ENCODE measurements around the gene MAP3K8. TPM values are rescaled to one million over a fixed set of nuclear protein-coding genes. Genes with fewer than 3 reads are reported as not detected.

Gene MAP3K8
- total and polyA plus RNA-seq, 2 of the 8 experiments (the other 6 are each of a cell fraction or from before 2014, with no cell fraction given) = 5.6 to 6.0 TPM

DNA sequence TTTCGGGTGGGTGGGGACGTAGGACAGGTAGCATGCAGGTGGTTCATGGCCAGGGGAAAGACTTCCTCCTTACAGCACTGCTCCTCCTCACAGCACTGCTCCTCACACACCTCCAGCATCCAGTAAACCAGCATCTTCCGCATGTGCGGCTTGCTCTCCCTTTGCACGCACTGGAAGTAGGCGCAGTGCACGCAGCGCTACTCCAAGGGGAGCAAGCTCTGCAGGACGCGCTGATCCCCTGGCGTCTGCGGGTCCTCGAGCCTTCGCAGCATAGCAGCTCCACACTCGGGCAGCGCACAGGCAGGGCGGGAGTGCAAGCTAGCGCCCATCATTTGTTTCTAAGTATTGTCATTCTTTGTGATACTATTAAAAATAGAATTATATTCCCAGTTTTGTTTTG lies 30.5 kb upstream of the MAP3K8 start:
- no peaks in the 10 kb centered on the region for H3K79me2 ChIP-seq (ENCODE audit: control insufficient read depth in 1 of 2, insufficient read depth in 2 of 2, low read length in 2 of 2)
- no peaks in the 10 kb centered on the region; a peak in 1 of 7 replicates for H3K4me1 ChIP-seq (replicated peaks in 1 of 4; ENCODE audit: control insufficient read depth in 3 of 4, insufficient read depth in 4 of 4, low read length in 3 of 4)
- no peak overlapping the region for H3K56ac ChIP-seq (replicated peaks; ENCODE audit: insufficient read length, low read depth, low read length)
- H3K27ac ChIP-seq (ENCODE audit: low read depth, low read length) = no peak overlapping the region
- H3K18ac ChIP-seq (ENCODE audit: extremely low read depth, low read length) = no peak overlapping the region
- 0 out of 4 replicates have a peak, but pooled peaks cover 2 to 5% of the 10 kb centered on the region in 2 experiments for H3K9me3 ChIP-seq (ENCODE audit: insufficient read depth in 2 of 2, low read depth in 1 of 2, low read length in 1 of 2)
- TF ChIP-seq, protein P1, sequence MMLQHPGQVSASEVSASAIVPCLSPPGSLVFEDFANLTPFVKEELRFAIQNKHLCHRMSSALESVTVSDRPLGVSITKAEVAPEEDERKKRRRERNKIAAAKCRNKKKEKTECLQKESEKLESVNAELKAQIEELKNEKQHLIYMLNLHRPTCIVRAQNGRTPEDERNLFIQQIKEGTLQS (IDR thresholded peaks at IDR 0.05; ENCODE audit: insufficient read depth, low read depth, low read length) = no peak
- no peak for TF ChIP-seq SIRT6 (IDR thresholded peaks at IDR 0.05; ENCODE audit: low read length)
- no peak for TF ChIP-seq CBX8 (IDR thresholded peaks at IDR 0.05; ENCODE audit: borderline replicate concordance, low read depth, low read length)
- H3K4me2 ChIP-seq (ENCODE audit: insufficient read depth in 1 of 2, low read depth in 2 of 2, low read length in 2 of 2) = no peak overlapping the region
- no peak overlapping the region for H2AK5ac ChIP-seq (ENCODE audit: low read depth, low read length)
- H3K27me3 ChIP-seq (replicated peaks in 1 of 4; ENCODE audit: control insufficient read depth in 3 of 4, extremely low read depth in 1 of 4, insufficient read depth in 3 of 4, low read length in 3 of 4) = no peaks in the 10 kb centered on the region
- H3K14ac ChIP-seq (ENCODE audit: insufficient read length) = no peak overlapping the region
- H3K36me3 ChIP-seq (ENCODE audit: control insufficient read depth in 2 of 4, insufficient read depth in 4 of 4, low read length in 3 of 4) = no peaks in the 10 kb centered on the region
- H3K9ac ChIP-seq (replicated peaks in 1 of 4; ENCODE audit: extremely low read depth in 1 of 4, low read depth in 3 of 4, low read length in 3 of 4) = no peak overlapping the region
- H3K4me3 ChIP-seq (ENCODE audit: extremely low read depth in 1 of 4, insufficient read depth in 2 of 4, low read depth in 3 of 4, low read length in 4 of 4) = no peak overlapping the region
- H2BK20ac ChIP-seq (ENCODE audit: low read length) = no peak overlapping the region
- H4K5ac ChIP-seq (ENCODE audit: insufficient read length, low read depth, low read length) = no peak overlapping the region
- CTCF ChIA-PET (ENCODE audit: partially characterized antibody) = interaction anchor here (0.7 to 2.7 kb wide), 6 partner anchors 10 to 237 kb away, joined by 3 to 9 read pairs (median 4); no protein-coding TSS in a partner anchor
- H4K8ac ChIP-seq (ENCODE audit: extremely low read depth, insufficient read depth, low read length) = no peak overlapping the region; the same call in 1 of the 2 replicates
- H4K20me1 ChIP-seq (replicated peaks in 1 of 2; ENCODE audit: control insufficient read depth in 1 of 2, insufficient read depth in 2 of 2, low read length in 2 of 2) = no peaks in the 10 kb centered on the region
- no peaks in the 10 kb centered on the region for H3K79me1 ChIP-seq (ENCODE audit: low read depth, low read length)
- no peaks in the 10 kb centered on the region for H3K23me2 ChIP-seq (ENCODE audit: low read depth, low read length)
- FAIRE-seq (no peak), DNase-seq (ENCODE audit: low read depth in 1 of 2, low spot score in 2 of 2) (no peak)
- H2BK120ac ChIP-seq (replicated peaks; ENCODE audit: low read depth, low read length) = no peak overlapping the region
- H2BK15ac ChIP-seq (ENCODE audit: low read length) = no peak overlapping the region
- no peak overlapping the region for H3K4ac ChIP-seq (replicated peaks; ENCODE audit: insufficient read length, low read depth, low read length)
- H2BK5ac ChIP-seq (ENCODE audit: low read depth, low read length) = no peak overlapping the region
- no peak overlapping the region for H3K23ac ChIP-seq (ENCODE audit: insufficient read length)
- no peak overlapping the region; the same call in 1 of the 2 replicates for H2AFZ ChIP-seq (ENCODE audit: low read length)
- no peak overlapping the region; the same call in 1 of the 2 replicates for H2BK12ac ChIP-seq (ENCODE audit: low read depth, low read length)
- POLR2A ChIA-PET (ENCODE audit: partially characterized antibody) = interaction anchor here (1.2 kb wide), 1 partner anchor 29 kb away, joined by 3 read pairs; no protein-coding TSS in a partner anchor
- WGBS, 2 experiments (ENCODE audit: extremely low coverage in 1 of 2, insufficient coverage in 1 of 2, insufficient read length in 1 of 2, insufficient replicate concordance in 2 of 2, low coverage in 1 of 2, low lambda C conversion rate in 2 of 2, missing lambda C conversion rate in 1 of 2) = 97% methylated on average over 18 of the region's 18 CpGs; no CpG with 5 or more reads in 1 of the 2 experiments
- no peak overlapping the region for H4K91ac ChIP-seq (replicated peaks; ENCODE audit: insufficient read length, low read length)

All from H1 (cell line).